Trophoblast cell (in vitro differentiated cells and primary cell): ENCODE data around the gene PTPRE.

Source experiments
- DNase-seq, 2 donors: peaks; one replicate each; pipeline ENCODE4 v3.0.0-alpha.2; 2016
- H2AFZ ChIP-seq: 2 replicates; pipeline ENCODE4 v1.6.1; 2013; ENCODE audit warnings: low read length, moderate library complexity, mild to moderate bottlenecking; ENCODE audit not compliant: insufficient read depth, poor library complexity
- H2AK5ac ChIP-seq: 2 replicates; pipeline ENCODE4 v1.6.1; 2013; ENCODE audit warnings: mild to moderate bottlenecking, low read length
- H2BK120ac ChIP-seq: 2 replicates; pipeline ENCODE4 v1.6.1; 2013; ENCODE audit warnings: low read length, mild to moderate bottlenecking, moderate library complexity; ENCODE audit not compliant: insufficient read depth, poor library complexity
- H2BK12ac ChIP-seq: 2 replicates; pipeline ENCODE4 v1.6.1; 2013; ENCODE audit warnings: mild to moderate bottlenecking, low read length, moderate library complexity
- H2BK5ac ChIP-seq: 2 replicates; pipeline ENCODE4 v1.6.1; 2013; ENCODE audit warnings: low read length, low read depth, moderate library complexity, mild to moderate bottlenecking; ENCODE audit not compliant: poor library complexity
- H3K14ac ChIP-seq: 2 replicates; pipeline ENCODE4 v1.6.1; 2013; ENCODE audit warnings: mild to moderate bottlenecking, low read length
- H3K18ac ChIP-seq: 2 replicates; pipeline ENCODE4 v1.6.1; 2013; ENCODE audit warnings: mild to moderate bottlenecking, low read length
- H3K23ac ChIP-seq: 2 replicates; pipeline ENCODE4 v1.6.1; 2013; ENCODE audit warnings: low read length
- H3K27ac ChIP-seq: 2 replicates; pipeline ENCODE4 v1.5.1; 2013; ENCODE audit warnings: low read depth, mild to moderate bottlenecking, inconsistent platforms, low read length, moderate library complexity
- H3K27me3 ChIP-seq: 2 replicates; pipeline ENCODE4 v1.6.1; 2013; ENCODE audit warnings: inconsistent platforms, mild to moderate bottlenecking, low read length, moderate library complexity; ENCODE audit not compliant: insufficient read depth
- H3K36me3 ChIP-seq, 2 experiments: 1 replicate in 1 of 2; 2 replicates in 1 of 2; pipeline ENCODE4 v1.6.1; 2013; ENCODE audit warnings: low read length in 2 of 2, mild to moderate bottlenecking in 2 of 2, moderate library complexity in 1 of 2; ENCODE audit not compliant: insufficient read depth in 2 of 2, control insufficient read depth in 1 of 2
- H3K4ac ChIP-seq: 2 replicates; pipeline ENCODE4 v1.6.1; 2013; ENCODE audit warnings: low read depth, mild to moderate bottlenecking, low read length, moderate library complexity
- H3K4me1 ChIP-seq, 2 experiments: 1 replicate in 1 of 2; 2 replicates in 1 of 2; pipeline ENCODE4 v1.6.1; 2013; ENCODE audit warnings: low read length in 2 of 2, mild to moderate bottlenecking in 2 of 2, moderate library complexity in 1 of 2; ENCODE audit not compliant: insufficient read depth in 2 of 2, control insufficient read depth in 1 of 2
- H3K4me2 ChIP-seq: 2 replicates; pipeline ENCODE4 v1.6.1; 2013; ENCODE audit warnings: inconsistent platforms, mild to moderate bottlenecking, low read length, moderate library complexity
- H3K4me3 ChIP-seq: 2 replicates; pipeline ENCODE4 v1.5.1; 2013; ENCODE audit warnings: mild to moderate bottlenecking, low read depth, low read length, inconsistent platforms
- H3K79me1 ChIP-seq: one replicate; pipeline ENCODE4 v1.6.1; 2013; ENCODE audit warnings: low read length
- H3K79me2 ChIP-seq: 2 replicates; pipeline ENCODE4 v1.6.1; 2013; ENCODE audit warnings: low read length, mild to moderate bottlenecking; ENCODE audit not compliant: control insufficient read depth, insufficient read depth, poor library complexity
- H3K9ac ChIP-seq: 2 replicates; pipeline ENCODE4 v1.6.1; 2013; ENCODE audit warnings: mild to moderate bottlenecking, low read length
- H3K9me3 ChIP-seq: 2 replicates; pipeline ENCODE4 v1.6.1; 2013; ENCODE audit warnings: low read depth, mild to moderate bottlenecking, control low read depth, inconsistent platforms, low read length; ENCODE audit not compliant: insufficient read depth
- H4K12ac ChIP-seq: 2 replicates; pipeline ENCODE4 v1.6.1; 2013; ENCODE audit warnings: low read depth, mild to moderate bottlenecking, low read length, moderate library complexity
- H4K8ac ChIP-seq: 2 replicates; pipeline ENCODE4 v1.6.1; 2013; ENCODE audit warnings: low read depth, mild to moderate bottlenecking, low read length, moderate library complexity
- H4K91ac ChIP-seq: one replicate; pipeline ENCODE4 v1.6.1; 2013; ENCODE audit warnings: low read depth, mild to moderate bottlenecking, low read length, moderate library complexity
- WGBS: extraction: QIAGEN DNeasy Blood & Tissue Kit; methylation state at CpG from one replicate; pipeline ENCODE4 v1.1.7; 2013; ENCODE audit warnings: missing lambda C conversion rate; ENCODE audit not compliant: insufficient read length, insufficient coverage; ENCODE audit errors: extremely low coverage; 5-methylcytosine and 5-hydroxymethylcytosine counted together

PTPRE gene

GRCh38 chr10:128018691-128019090 is 111.8 kb downstream of the PTPRE start:
- no CpG with 5 or more reads among the region's 2 CpGs for WGBS
- Histone ChIP-seq H3K18ac (no peak overlapping the region), H3K79me2 (no peaks in the 10 kb centered on the region)

GRCh38 chr10:128022261-128023196 is 115.6 kb downstream of the PTPRE start:
- no peaks in the 10 kb centered on the region for H3K36me3 ChIP-seq
- no peak overlapping the region for H2AFZ ChIP-seq
- no peaks in the 10 kb centered on the region for H3K27me3 ChIP-seq
- no peak overlapping the region for H3K4me2 ChIP-seq
- no peak overlapping the region for H3K4me3 ChIP-seq
- H3K14ac ChIP-seq, result no peak overlapping the region
- H2BK12ac ChIP-seq, result no peak overlapping the region
- H3K4me1 ChIP-seq, result peaks cover 0 to 3% of the 10 kb centered on the region in 2 experiments
- no peak overlapping the region for H3K27ac ChIP-seq
- no peak overlapping the region for H3K23ac ChIP-seq
- no peak overlapping the region for H2AK5ac ChIP-seq
- no peak overlapping the region for H3K9ac ChIP-seq
- H2BK5ac ChIP-seq, result no peak overlapping the region
- H3K9me3 ChIP-seq, result no peaks in the 10 kb centered on the region
- H4K8ac ChIP-seq, result no peak overlapping the region
- no peak for DNase-seq
- WGBS, result no CpG with 5 or more reads among the region's 19 CpGs
- no peaks in the 10 kb centered on the region for H3K79me2 ChIP-seq
- H4K91ac ChIP-seq, result no peak overlapping the region
- H4K12ac ChIP-seq, result no peak overlapping the region
- no peak overlapping the region for H2BK120ac ChIP-seq
- H3K4ac ChIP-seq, result no peak overlapping the region
- H3K18ac ChIP-seq, result no peak overlapping the region
- H3K79me1 ChIP-seq, result no peaks in the 10 kb centered on the region

More at GRCh38 chr10:128018691-128019090, 111.8 kb downstream of the PTPRE start:
- no peaks in the 10 kb centered on the region for H3K27me3 ChIP-seq
- no peak overlapping the region for H2BK5ac ChIP-seq
- H4K8ac ChIP-seq, result no peak overlapping the region
- H3K23ac ChIP-seq, result no peak overlapping the region
- no peak overlapping the region for H3K14ac ChIP-seq
- no peak overlapping the region for H3K27ac ChIP-seq
- H3K9me3 ChIP-seq, result no peaks in the 10 kb centered on the region
- no peaks in the 10 kb centered on the region for H3K36me3 ChIP-seq
- DNase-seq, result no peak
- H2BK120ac ChIP-seq, result no peak overlapping the region
- H2AFZ ChIP-seq, result no peak overlapping the region
- H3K4ac ChIP-seq, result no peak overlapping the region
- H2BK12ac ChIP-seq, result no peak overlapping the region
- no peak overlapping the region for H4K12ac ChIP-seq
- no peak overlapping the region for H4K91ac ChIP-seq
- H3K9ac ChIP-seq, result no peak overlapping the region
- no peak overlapping the region for H3K4me3 ChIP-seq
- no peaks in the 10 kb centered on the region for H3K4me1 ChIP-seq
- no peak overlapping the region for H2AK5ac ChIP-seq
- no peaks in the 10 kb centered on the region for H3K79me1 ChIP-seq
- no peak overlapping the region for H3K4me2 ChIP-seq

GRCh38 chr10:128024426-128024825 is 117.5 kb downstream of the PTPRE start:
- Histone ChIP-seq H3K4ac (no peak overlapping the region), H4K8ac (no peak overlapping the region), H3K36me3 (no peaks in the 10 kb centered on the region), H4K91ac (no peak overlapping the region), H2BK5ac (no peak overlapping the region), H4K12ac (no peak overlapping the region), H3K79me1 (no peaks in the 10 kb centered on the region), H3K9ac (no peak overlapping the region), H3K23ac (no peak overlapping the region), H3K4me2 (no peak overlapping the region), H3K27me3 (no peaks in the 10 kb centered on the region), H3K18ac (no peak overlapping the region), H3K4me3 (no peak overlapping the region), H2AFZ (no peak overlapping the region), H3K4me1 (peaks cover 0 to 10% of the 10 kb centered on the region in 2 experiments), H3K14ac (no peak overlapping the region), H2BK120ac (no peak overlapping the region), H3K79me2 (peaks cover 2% of the 10 kb centered on the region), H3K27ac (no peak overlapping the region), H2AK5ac (no peak overlapping the region), H2BK12ac (no peak overlapping the region), H3K9me3 (no peaks in the 10 kb centered on the region)
- no peak for DNase-seq
- no CpG with 5 or more reads among the region's 8 CpGs for WGBS

GRCh38 chr10:128025437-128025836 is 118.5 kb downstream of the PTPRE start:
- Histone ChIP-seq H3K4me2 (no peak overlapping the region), H3K23ac (no peak overlapping the region), H3K27me3 (no peaks in the 10 kb centered on the region), H4K91ac (no peak overlapping the region), H3K18ac (no peak overlapping the region), H2AK5ac (no peak overlapping the region), H3K27ac (no peak overlapping the region), H3K9me3 (no peaks in the 10 kb centered on the region), H2BK120ac (no peak overlapping the region), H3K79me2 (peaks cover 2% of the 10 kb centered on the region), H2BK5ac (no peak overlapping the region), H3K79me1 (no peaks in the 10 kb centered on the region), H3K14ac (no peak overlapping the region), H4K12ac (peak overlapping the region; percentile 31), H2BK12ac (no peak overlapping the region), H2AFZ (no peak overlapping the region), H4K8ac (no peak overlapping the region), H3K36me3 (no peaks in the 10 kb centered on the region), H3K4me3 (no peak overlapping the region), H3K4ac (no peak overlapping the region), H3K4me1 (peaks cover 0 to 10% of the 10 kb centered on the region in 2 experiments), H3K9ac (no peak overlapping the region)
- WGBS, result no CpG with 5 or more reads among the region's 8 CpGs
- DNase-seq, result no peak
